HepG2 (cell line): ENCODE results near the gene ACADVL. TPM values are rescaled to one million over a fixed set of nuclear protein-coding genes. Genes with fewer than 3 reads are reported as not detected.

Experiments used
- BCL3 ChIP-seq: sonication (generic); formaldehyde crosslinking; IDR thresholded peaks from 2 replicates; pipeline ENCODE4 v1.5.1; 2020; ENCODE audit warnings: mild to moderate bottlenecking, missing genetic modification reagents, moderate library complexity
- BRD4 ChIP-seq: sonication (generic); formaldehyde crosslinking; IDR thresholded peaks from 2 replicates; pipeline ENCODE4 v1.4.0; 2020; ENCODE audit warnings: missing genetic modification reagents
- KLF16 ChIP-seq, 2 experiments: sonication (generic) in 1 of 2; formaldehyde crosslinking in 1 of 2; IDR thresholded peaks; 2 replicates each; pipeline versions ENCODE4 v1.6.1 to v1.8.0; 2016 to 2023; ENCODE audit warnings: missing genetic modification reagents in 2 of 2, missing compliant biosample characterization in 1 of 2
- RFX5 ChIP-seq: IDR thresholded peaks from 2 replicates; pipeline ENCODE4 v1.6.1; 2011; ENCODE audit warnings: low read depth, low read length, improper control_type of control experiment
- SCMH1 ChIP-seq: sonication (generic); formaldehyde crosslinking; IDR thresholded peaks from 2 replicates; pipeline ENCODE4 v1.9.0; 2021; ENCODE audit warnings: missing genetic modification reagents, mild to moderate bottlenecking, borderline replicate concordance
- SKIL ChIP-seq: sonication (generic); formaldehyde crosslinking; IDR thresholded peaks from 2 replicates; pipeline ENCODE4 v1.8.0; 2022; ENCODE audit warnings: missing genetic modification reagents, mild to moderate bottlenecking, moderate library complexity, borderline replicate concordance
- YY1 ChIP-seq: IDR thresholded peaks from 2 replicates; pipeline ENCODE4 v1.6.1; 2011; ENCODE audit warnings: low read length, low read depth, moderate library complexity, mild to moderate bottlenecking; ENCODE audit not compliant: insufficient read depth, insufficient replicate concordance
- ZC3H4 ChIP-seq: sonication (generic); formaldehyde crosslinking; IDR thresholded peaks from 2 replicates; pipeline ENCODE4 v1.4.0; 2020; ENCODE audit warnings: missing genetic modification reagents, borderline replicate concordance
- polyA plus RNA-seq, 8 experiments: library from polyadenylated mRNA; depleted of rRNA in 3 of 8; stranded (reverse) in 7 of 8; unstranded in 1 of 8; fragments of >200 nt; fragmentation: Illumina TruSeq in 4 of 8; extraction: Trizol in 4 of 8; gene quantifications; 2 replicates each; pipeline versions ENCODE4 v1.2.1 to v1.2.3, GENCODE V29; 2011 to 2016; ENCODE audit warnings: low read depth in 4 of 8, missing spikeins in 1 of 8, mixed read lengths in 1 of 8; ENCODE audit not compliant: insufficient read depth in 1 of 8
- total RNA-seq, 5 experiments: library from RNA; depleted of rRNA; stranded (reverse); fragments of >200 nt; fragmentation: Illumina TruSeq; extraction: Trizol; gene quantifications; 2 replicates each; pipeline ENCODE4 v1.2.3, GENCODE V29; 2016; ENCODE audit warnings: low read depth in 1 of 5
- TF ChIP-seq, protein P1 (sequence below), 2 experiments: fragments of 450-650 bp in 1 of 2; sonication (generic) in 1 of 2; formaldehyde crosslinking; IDR thresholded peaks; 2 replicates each; pipeline versions ENCODE4 v1.5.0 to v1.8.0; 2020 to 2022; ENCODE audit warnings: mild to moderate bottlenecking in 1 of 2, missing genetic modification reagents in 1 of 2
- TF ChIP-seq, protein P2 (sequence below): sonication (generic); formaldehyde crosslinking; IDR thresholded peaks from 2 replicates; pipeline ENCODE4 v1.5.1; 2020; ENCODE audit warnings: mild to moderate bottlenecking, missing genetic modification reagents, borderline replicate concordance
- TF ChIP-seq, protein P3 (sequence below): sonication (generic); formaldehyde crosslinking; IDR thresholded peaks from 2 replicates; pipeline ENCODE4 v1.4.0; 2020; ENCODE audit warnings: missing genetic modification reagents

ACADVL gene
- total and polyA plus RNA-seq, 2 of the 13 experiments (the other 11 are each of a cell fraction or from before 2014, with no cell fraction given): 219 to 412 TPM

- TF ChIP-seq, protein P1, sequence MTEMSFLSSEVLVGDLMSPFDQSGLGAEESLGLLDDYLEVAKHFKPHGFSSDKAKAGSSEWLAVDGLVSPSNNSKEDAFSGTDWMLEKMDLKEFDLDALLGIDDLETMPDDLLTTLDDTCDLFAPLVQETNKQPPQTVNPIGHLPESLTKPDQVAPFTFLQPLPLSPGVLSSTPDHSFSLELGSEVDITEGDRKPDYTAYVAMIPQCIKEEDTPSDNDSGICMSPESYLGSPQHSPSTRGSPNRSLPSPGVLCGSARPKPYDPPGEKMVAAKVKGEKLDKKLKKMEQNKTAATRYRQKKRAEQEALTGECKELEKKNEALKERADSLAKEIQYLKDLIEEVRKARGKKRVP (CRISPR knock-in tag; IDR thresholded peaks at IDR 0.05): no peak
- no peak for TF ChIP-seq YY1
- no peak for TF ChIP-seq SCMH1 (CRISPR knock-in tag)
- TF ChIP-seq SKIL (CRISPR knock-in tag): no peak
- no peak for TF ChIP-seq RFX5
- TF ChIP-seq, protein P2, sequence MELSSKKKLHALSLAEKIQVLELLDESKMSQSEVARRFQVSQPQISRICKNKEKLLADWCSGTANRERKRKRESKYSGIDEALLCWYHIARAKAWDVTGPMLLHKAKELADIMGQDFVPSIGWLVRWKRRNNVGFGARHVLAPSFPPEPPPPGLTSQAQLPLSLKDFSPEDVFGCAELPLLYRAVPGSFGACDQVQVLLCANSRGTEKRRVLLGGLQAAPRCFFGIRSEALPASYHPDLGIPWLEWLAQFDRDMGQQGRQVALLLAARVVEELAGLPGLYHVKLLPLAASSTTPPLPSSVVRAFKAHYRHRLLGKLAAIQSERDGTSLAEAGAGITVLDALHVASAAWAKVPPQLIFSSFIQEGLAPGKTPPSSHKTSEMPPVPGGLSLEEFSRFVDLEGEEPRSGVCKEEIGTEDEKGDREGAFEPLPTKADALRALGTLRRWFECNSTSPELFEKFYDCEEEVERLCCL (CRISPR knock-in tag): no peak
- TF ChIP-seq, protein P3, sequence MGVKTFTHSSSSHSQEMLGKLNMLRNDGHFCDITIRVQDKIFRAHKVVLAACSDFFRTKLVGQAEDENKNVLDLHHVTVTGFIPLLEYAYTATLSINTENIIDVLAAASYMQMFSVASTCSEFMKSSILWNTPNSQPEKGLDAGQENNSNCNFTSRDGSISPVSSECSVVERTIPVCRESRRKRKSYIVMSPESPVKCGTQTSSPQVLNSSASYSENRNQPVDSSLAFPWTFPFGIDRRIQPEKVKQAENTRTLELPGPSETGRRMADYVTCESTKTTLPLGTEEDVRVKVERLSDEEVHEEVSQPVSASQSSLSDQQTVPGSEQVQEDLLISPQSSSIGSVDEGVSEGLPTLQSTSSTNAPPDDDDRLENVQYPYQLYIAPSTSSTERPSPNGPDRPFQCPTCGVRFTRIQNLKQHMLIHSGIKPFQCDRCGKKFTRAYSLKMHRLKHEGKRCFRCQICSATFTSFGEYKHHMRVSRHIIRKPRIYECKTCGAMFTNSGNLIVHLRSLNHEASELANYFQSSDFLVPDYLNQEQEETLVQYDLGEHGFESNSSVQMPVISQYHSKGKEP (CRISPR knock-in tag): no peak
- no peak for TF ChIP-seq KLF16 (CRISPR knock-in tag; IDR thresholded peaks at IDR 0.05)
- TF ChIP-seq ZC3H4 (CRISPR knock-in tag): 0 out of 2 replicates have a peak, but pooled peaks have one; percentile 17
- TF ChIP-seq BCL3 (CRISPR knock-in tag): peak; percentile 12; the same call in 1 of the 2 replicates
- no peak for TF ChIP-seq BRD4 (CRISPR knock-in tag)
These were observed 39.8 kb downstream of the ACADVL start (continued) for GRCh38 chr17:7259555-7259889.
